MCF 10A (cell line): ENCODE data around the gene SIGLEC1. TPM values are rescaled to one million over a fixed set of nuclear protein-coding genes. Genes with fewer than 3 reads are reported as not detected.

Source experiments
- BruUV-seq: library from RNA; stranded (reverse); fragments of 400-500 nt; replicated peaks from 2 replicates; lab custom pipeline; 2021; lab: Mats Ljungman, UMichigan
- CTCF ChIA-PET: fragments of 300-600 bp; sonication (Branson Sonifier 250); formaldehyde crosslinking; extraction: SDS; loops from one replicate; lab custom pipeline; 2021; ENCODE audit warnings: antibody characterized with exemption, inconsistent platforms; lab: Yijun Ruan, JAX
- POLR2A ChIA-PET: fragments of 300-600, 350-650 bp; sonication (Branson Sonifier 250); formaldehyde crosslinking; extraction: SDS; loops from one replicate; lab custom pipeline; 2020; ENCODE audit warnings: antibody characterized with exemption, inconsistent platforms; lab: Yijun Ruan, JAX
- DNase-seq: peaks from one replicate; pipeline ENCODE4 v3.0.0-alpha.2; 2018; ENCODE audit not compliant: unreplicated experiment
- H3K27ac Mint-ChIP-seq: one replicate; pipeline ENCODE4 v1.8.0; 2022; ENCODE audit warnings: mild to moderate bottlenecking, low read depth, mixed read lengths; ENCODE audit not compliant: unreplicated experiment
- H3K27me3 Mint-ChIP-seq: one replicate; pipeline ENCODE4 v1.8.0; 2022; ENCODE audit warnings: mixed read lengths; ENCODE audit not compliant: insufficient read depth, unreplicated experiment
- H3K36me3 Mint-ChIP-seq: one replicate; pipeline ENCODE4 v1.8.0; 2022; ENCODE audit warnings: mild to moderate bottlenecking, moderate library complexity, mixed read lengths; ENCODE audit not compliant: insufficient read depth, unreplicated experiment
- H3K4me1 Mint-ChIP-seq: one replicate; pipeline ENCODE4 v1.8.0; 2022; ENCODE audit warnings: mixed read lengths; ENCODE audit not compliant: insufficient read depth, unreplicated experiment
- H3K4me3 Mint-ChIP-seq: one replicate; pipeline ENCODE4 v1.8.0; 2022; ENCODE audit warnings: mild to moderate bottlenecking, moderate library complexity, mixed read lengths; ENCODE audit not compliant: unreplicated experiment
- H3K9me3 Mint-ChIP-seq: one replicate; pipeline ENCODE4 v1.8.0; 2022; ENCODE audit warnings: mixed read lengths; ENCODE audit not compliant: unreplicated experiment
- intact Hi-C: fragments of 100-400 bp; cut with micrococcal nuclease; formaldehyde crosslinking; loops from 2 replicates; pipeline ENCODE4 v1.14.1; 2022
- total RNA-seq: library from RNA; stranded (reverse); gene quantifications from 2 replicates; pipeline ENCODE4 v1.2.3, GENCODE V29; 2022
- TF ChIP-seq, protein P1 (sequence below): fragments of 200-600 bp; IDR thresholded peaks from one replicate; pipeline ENCODE4 v1.8.0; 2022; ENCODE audit warnings: antibody characterized with exemption, mild to moderate bottlenecking; ENCODE audit not compliant: unreplicated experiment

SIGLEC1 gene
- total RNA-seq, 1 experiment from 2014 or later = not detected

DNA sequence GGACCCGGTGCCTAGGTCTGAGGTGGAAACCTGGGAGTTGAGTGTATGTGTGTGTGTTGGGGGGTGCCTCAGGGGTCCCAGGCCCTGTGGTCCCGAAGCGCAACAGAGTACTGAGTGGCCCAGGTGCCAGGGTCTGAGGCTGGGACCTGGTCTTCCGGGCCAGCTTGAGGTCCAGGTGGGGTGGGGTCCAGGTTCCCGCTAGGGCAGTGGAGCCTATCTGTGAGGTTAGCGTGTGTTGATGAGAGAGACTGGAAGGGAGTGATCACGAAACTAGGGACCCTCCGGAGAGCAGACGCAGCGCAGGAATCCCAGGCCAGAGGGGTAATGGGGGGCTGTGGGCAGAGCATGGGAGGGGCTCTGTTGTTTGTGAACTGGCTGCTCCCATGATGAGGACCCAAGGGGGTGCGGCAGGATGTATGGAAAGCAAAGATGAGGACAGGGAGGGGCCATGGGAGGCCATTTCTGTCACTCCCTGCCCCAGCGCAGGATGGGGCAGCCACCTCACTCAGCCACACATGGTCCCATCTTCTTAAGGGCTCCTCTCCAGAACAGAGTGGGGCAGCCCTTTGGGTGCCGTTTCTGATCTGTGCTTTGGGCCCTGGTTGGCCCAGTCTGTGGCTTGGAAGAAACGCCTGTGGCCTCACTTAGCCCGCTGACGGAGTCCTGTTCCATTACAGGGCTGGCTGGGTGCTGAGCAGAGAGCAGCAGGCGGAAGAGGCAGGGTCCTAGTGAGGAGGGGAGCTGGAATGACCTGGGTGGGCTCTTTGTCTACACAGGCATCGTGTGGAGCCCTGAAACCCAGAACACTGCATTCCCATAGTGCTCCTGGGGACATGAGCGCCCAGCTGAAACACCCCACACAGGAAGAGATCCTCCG, 21.0 kb upstream of the SIGLEC1 start:
- H3K36me3 Mint-ChIP-seq = peaks cover 5% of the 10 kb centered on the region
- no peaks in the 10 kb centered on the region for H3K27me3 Mint-ChIP-seq
- DNase-seq = no peak
- H3K9me3 Mint-ChIP-seq = no peaks in the 10 kb centered on the region
- H3K4me1 Mint-ChIP-seq = peaks cover 18% of the 10 kb centered on the region
- ChIA-PET CTCF (no interaction called here), POLR2A (no interaction called here)
- intact Hi-C loops = no loop called here
- H3K27ac Mint-ChIP-seq = no peak overlapping the region
- TF ChIP-seq, protein P1, sequence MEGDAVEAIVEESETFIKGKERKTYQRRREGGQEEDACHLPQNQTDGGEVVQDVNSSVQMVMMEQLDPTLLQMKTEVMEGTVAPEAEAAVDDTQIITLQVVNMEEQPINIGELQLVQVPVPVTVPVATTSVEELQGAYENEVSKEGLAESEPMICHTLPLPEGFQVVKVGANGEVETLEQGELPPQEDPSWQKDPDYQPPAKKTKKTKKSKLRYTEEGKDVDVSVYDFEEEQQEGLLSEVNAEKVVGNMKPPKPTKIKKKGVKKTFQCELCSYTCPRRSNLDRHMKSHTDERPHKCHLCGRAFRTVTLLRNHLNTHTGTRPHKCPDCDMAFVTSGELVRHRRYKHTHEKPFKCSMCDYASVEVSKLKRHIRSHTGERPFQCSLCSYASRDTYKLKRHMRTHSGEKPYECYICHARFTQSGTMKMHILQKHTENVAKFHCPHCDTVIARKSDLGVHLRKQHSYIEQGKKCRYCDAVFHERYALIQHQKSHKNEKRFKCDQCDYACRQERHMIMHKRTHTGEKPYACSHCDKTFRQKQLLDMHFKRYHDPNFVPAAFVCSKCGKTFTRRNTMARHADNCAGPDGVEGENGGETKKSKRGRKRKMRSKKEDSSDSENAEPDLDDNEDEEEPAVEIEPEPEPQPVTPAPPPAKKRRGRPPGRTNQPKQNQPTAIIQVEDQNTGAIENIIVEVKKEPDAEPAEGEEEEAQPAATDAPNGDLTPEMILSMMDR = no peak
- no peak overlapping the region for H3K4me3 Mint-ChIP-seq
- BruUV-seq = no TSS peak

DNA sequence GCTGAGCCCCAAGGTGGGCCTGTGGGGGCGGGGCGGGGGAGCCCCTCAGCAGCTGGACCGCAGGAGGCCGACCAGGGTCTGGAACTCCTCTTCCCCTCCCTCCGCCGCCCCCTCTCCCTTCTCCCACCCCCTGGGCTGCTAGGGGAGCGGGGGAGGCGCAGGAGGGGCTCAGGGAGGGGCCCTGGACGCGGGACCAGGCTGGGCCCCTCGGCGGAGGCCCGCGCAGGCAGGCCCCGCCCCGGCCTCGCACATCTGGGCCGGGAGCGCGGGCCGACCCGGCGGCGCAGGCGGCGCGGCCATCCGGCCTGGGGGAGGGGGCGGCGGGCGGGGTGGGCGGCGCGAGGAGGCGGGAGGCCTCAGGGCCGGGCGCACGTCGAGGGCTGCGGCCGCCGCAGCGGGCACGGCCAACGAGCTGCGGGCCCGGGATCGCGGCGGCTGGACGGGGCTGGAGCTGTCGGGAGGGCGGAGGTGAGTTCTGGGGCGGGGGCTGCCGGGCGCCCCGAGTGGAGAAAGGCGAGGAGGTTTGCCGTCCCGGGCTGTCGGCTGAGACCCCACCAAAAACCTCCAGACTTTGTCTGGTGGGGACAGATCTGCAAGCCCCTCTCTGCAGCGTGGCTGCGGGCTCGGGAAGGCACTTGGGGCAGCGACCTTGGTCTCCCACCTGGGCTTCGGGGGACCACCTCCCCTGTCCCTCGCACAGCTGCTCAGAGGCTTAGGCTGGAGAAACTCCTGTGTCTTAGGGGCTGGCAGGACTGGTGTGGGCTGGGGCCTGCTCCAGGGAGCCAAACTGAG, 20.1 kb upstream of the SIGLEC1 start, which contains the start of gene HSPA12B:
TSS of gene HSPA12B (plus strand) at position 359 of the 792 bp plus-strand sequence. CDS start 5,990 bp downstream, outside the sequence.
- H3K4me3 Mint-ChIP-seq = no peak within 1 kb of the TSS
- TF ChIP-seq, protein P1 = no peak
- CTCF ChIA-PET = interaction anchor here (0.6 to 2.1 kb wide), 4 partner anchors 14 to 42 kb away, joined by 3 to 7 read pairs (median 3); no protein-coding TSS in a partner anchor
- intact Hi-C loops = no loop called here
- peaks cover 4% of the 10 kb centered on the region for H3K27me3 Mint-ChIP-seq
- H3K27ac Mint-ChIP-seq = no peak within 1 kb of the TSS
- POLR2A ChIA-PET = no interaction called here
- BruUV-seq = no TSS peak
- no peaks in the 10 kb centered on the region for H3K9me3 Mint-ChIP-seq
- peaks cover 23% of the 10 kb centered on the region for H3K4me1 Mint-ChIP-seq
- no peak for DNase-seq
- H3K36me3 Mint-ChIP-seq = peaks cover 5% of the 10 kb centered on the region

DNA sequence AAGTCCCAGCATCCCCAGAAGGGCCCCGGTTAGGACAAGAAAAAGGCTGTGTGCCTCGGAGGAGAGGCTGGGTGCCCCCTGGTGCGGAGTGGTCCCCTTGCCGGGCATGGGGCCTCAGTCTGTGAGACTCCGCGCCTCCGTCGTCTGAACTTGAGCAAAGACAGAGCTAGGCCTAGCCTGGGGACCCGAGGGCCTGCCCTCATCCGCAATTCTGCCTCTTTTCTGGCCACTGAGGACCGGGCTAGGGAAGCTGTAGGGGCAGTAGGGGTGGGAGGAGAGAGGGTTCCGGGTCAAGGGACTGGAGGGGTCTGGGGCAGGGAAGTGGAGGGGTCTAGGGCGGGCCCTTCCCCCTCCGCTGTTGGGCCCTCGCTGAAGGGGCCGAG, 19.5 kb upstream of the SIGLEC1 start:
- BruUV-seq = no TSS peak
- DNase-seq = no peak
- Mint-ChIP-seq H3K36me3 (peaks cover 5% of the 10 kb centered on the region), H3K4me3 (no peak overlapping the region), H3K9me3 (no peaks in the 10 kb centered on the region), H3K4me1 (peaks cover 29% of the 10 kb centered on the region), H3K27ac (no peak overlapping the region), H3K27me3 (peaks cover 10% of the 10 kb centered on the region)
- CTCF ChIA-PET = interaction anchor here (0.7 to 2.1 kb wide), 4 partner anchors 11 to 42 kb away, joined by 3 to 7 read pairs (median 3); no protein-coding TSS in a partner anchor
- TF ChIP-seq, protein P1 = no peak
- POLR2A ChIA-PET = no interaction called here
- intact Hi-C loops = no loop called here
